PC-9 (cell line): Measurements from ENCODE around the gene NOL9.

Experiments used
- EZH2 ChIP-seq: fragments of 200-600 bp; sonication (generic); IDR thresholded peaks from 2 replicates; pipeline ENCODE4 v1.8.0; 2017; ENCODE audit warnings: antibody characterized with exemption, low read depth
- TF ChIP-seq, protein P1 (sequence below): fragments of 200-600 bp; sonication (generic); conservative IDR thresholded peaks from 2 replicates; pipeline ENCODE4 v1.6.1; 2017; ENCODE audit warnings: mixed run types, antibody characterized with exemption, mild to moderate bottlenecking, moderate library complexity

DNA sequence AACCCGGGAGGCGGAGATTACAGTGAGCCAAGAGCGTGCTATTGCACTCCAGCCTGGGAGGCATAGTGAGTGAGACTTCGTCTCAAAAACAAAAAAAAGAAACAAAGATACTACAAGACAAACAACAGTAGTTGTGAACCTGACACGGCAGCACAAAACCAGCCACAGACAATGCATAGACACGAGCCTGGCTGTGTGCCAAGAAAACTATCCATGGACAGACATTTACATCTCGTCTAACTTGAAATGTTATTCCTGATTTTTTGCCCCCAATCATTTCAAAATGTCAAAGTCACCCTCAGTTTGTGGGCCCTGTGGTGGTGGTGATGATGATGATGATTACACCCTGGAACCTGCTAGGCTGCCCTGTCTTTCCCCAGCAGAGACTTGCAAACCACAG lies 42.0 kb upstream of the NOL9 start:
- TF ChIP-seq, protein P1, sequence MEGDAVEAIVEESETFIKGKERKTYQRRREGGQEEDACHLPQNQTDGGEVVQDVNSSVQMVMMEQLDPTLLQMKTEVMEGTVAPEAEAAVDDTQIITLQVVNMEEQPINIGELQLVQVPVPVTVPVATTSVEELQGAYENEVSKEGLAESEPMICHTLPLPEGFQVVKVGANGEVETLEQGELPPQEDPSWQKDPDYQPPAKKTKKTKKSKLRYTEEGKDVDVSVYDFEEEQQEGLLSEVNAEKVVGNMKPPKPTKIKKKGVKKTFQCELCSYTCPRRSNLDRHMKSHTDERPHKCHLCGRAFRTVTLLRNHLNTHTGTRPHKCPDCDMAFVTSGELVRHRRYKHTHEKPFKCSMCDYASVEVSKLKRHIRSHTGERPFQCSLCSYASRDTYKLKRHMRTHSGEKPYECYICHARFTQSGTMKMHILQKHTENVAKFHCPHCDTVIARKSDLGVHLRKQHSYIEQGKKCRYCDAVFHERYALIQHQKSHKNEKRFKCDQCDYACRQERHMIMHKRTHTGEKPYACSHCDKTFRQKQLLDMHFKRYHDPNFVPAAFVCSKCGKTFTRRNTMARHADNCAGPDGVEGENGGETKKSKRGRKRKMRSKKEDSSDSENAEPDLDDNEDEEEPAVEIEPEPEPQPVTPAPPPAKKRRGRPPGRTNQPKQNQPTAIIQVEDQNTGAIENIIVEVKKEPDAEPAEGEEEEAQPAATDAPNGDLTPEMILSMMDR, result no peak
- no peak for TF ChIP-seq EZH2
